Measurements from ENCODE around the gene GRB10.
"Not testable (repeated sequence)": the region's sequence is repeated elsewhere in the genome, so short reads cannot be mapped to it uniquely, and the experiment has no call there.

Gene GRB10

GRCh38 chr7:50774319-50774718 lies 8.4 kb downstream of the GRB10 start:
- DNase-seq = no peak

DNA sequence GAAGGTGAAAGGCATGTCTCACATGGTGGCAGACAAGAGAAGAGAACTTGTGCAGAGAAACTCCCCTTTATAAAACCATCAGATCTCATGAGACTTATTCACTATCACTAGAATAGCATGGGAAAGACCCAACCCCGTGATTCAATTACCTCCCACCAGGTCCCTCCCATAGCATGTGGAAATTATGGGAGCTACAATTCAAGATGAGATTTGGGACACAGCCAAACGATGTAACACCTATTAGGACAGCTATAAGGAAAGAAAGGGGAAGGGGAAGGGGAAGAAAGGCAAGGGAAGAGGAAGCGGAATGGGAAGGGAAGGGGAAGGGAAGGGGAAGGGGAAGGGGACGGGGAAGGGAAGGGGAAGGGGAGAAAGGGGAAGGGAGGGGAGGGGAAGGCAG lies 9.6 kb downstream of the GRB10 start:
- DNase-seq = not testable (repeated sequence)

DNA sequence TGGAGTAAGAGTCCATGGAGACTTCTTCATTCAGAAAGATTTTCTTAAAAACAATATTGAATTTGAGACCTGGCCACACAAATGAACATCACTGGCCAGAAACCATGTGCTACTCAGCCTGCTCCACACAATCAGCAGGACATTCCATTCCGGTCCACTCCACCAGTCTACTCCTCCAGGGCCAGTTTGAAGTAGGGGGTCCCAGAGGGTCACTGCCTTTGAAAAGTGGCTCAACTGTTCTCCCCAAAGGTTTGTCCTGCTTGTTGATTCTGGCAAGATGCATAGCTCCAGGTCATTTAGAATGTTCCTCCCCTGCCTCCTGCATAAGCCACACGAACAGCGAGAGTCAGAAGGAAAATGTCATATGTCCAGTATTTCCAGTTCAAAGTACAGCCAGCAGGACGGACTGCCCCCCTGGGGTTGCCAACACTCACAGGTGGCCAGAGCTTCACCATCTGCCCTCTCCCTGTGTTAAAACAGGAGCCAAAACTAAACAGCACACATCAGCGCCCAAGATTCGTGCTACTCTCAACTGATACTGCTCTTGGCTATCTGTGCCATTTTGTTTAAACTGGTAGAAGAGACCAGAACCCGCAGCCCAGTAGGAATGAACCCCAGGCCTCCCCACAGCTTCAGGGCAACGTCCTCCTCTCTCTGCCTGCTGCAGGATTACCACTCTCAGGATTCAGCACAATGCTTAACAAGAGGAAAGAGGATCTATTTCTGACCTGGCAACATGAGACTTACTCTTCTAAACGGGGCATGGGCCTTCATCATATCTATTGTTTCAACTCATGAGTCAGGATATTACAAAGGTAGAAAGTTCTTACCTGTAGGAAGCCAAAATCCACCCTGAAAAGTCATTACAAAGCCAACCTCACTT lies 11.3 kb downstream of the GRB10 start:
- DNase-seq = no peak

DNA sequence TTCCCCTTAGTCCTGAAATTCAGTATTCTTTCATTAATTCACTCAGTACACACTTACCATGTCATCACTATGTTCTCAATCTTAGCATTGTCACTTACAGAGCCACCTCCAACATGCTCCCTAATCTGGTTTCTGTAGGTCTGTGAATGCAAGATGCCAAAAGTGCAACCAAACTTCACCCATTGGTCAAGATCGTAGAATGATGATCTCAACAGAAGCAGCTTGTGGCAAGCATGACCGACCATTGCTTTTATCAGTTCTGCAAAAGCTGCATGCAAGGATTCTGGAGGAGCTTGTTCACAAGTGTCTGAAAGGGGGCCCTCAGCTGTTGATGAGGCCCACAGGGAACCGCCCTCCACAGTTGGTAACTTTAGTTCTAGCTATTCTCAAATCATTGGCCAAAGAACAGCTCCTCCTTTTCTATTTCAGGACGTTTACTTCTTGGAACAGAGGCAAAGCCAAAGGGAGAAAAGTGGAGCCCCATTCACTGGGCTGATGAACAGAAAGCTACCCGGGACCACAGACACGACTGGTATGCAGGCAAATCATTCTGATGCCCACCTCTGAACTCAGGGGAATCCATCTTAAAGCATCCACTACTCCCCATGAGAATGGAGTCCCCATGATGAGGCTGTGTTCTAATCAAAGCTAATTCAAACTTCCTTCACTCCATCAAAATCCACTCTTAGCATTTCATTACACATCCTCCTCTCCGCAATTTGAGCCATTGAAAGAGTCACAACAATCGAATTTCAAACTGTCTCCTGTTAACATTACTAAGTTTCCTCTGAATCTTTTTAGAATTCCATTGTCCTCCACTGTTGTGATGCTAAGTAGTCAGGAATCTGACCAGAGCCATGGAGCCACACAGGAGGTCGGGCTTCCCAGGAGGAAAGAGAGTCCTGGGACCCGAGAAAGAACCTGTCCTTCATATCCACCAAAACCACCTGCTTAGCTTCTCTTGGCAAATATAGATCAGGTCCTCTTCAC lies 13.9 kb downstream of the GRB10 start:
- no peak for DNase-seq

- no peak for DNase-seq
These were observed 15.9 kb downstream of the GRB10 start for GRCh38 chr7:50766849-50767207.

DNA sequence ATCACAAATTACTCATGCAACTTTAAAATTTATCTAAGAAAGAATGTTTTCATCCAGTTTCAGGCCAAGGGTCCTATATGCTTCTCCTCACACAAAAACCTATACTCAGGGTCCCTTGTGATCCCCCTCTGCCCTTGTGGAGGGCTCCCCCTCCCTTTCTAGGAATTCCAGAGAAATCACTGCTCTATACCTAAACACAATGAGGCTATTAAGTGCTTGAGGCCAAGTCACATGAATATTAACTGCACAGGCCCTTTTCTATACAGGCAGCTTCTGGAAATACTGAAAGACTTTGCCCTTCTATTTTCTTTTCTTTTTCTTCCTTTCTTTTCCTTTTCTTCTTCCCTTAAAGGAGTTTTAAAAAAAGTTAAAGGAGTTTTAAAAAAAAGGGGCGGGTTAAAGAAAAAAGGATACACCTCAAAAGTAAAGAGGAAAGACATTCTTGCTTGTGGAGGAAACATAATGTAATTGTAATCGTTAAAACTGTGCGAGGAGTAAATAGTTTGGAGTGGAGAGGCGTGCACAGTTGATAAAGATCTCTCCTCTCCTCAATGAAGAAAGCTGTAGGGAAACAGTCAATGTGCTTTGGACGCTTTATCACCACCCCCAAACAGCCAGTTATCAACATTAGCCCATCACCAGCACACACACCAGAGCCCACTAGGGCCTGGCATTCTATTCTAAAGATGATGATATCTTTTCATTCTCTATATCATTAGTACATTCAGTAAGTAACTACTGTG lies 16.4 kb downstream of the GRB10 start:
- DNase-seq = no peak

DNA sequence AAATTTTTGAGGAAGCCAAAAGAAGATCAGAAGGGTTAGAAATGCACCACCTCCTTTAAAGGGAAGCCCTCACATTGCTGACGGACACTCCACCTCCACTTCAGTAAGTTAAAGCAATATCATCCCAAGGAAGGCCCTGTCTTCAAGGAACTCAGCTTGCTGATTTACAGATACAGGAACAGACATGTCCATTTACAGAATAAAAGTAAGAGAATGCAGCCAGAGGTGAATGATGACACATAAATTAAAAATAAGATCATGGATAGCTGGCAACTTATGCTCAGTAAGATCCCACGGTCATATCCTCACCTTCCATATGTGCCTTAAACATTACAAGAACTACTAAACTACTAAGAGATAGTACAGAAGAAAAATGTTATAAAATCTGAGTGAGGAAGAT lies 20.4 kb downstream of the GRB10 start:
- no peak for DNase-seq

DNA sequence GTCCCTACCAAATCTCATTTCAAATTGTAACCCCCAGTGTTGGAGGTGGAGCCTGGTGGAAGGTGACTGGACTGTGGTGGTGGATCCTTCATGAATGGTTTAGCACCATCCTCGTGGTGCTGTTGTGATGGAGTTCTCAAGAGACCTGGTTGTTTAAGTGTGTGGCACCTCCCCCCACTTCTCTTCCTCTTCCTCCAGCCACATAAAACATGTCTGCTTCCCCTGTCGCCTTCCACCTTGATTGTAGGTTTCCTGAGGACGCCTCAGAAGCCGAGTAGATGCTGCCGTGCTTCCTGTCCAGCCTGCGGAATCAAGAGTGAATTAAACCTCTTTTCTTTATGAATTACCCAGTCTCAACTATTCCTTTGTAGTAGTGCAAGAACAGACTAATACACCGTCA lies 21.0 kb downstream of the GRB10 start:
- no peak for DNase-seq

DNA sequence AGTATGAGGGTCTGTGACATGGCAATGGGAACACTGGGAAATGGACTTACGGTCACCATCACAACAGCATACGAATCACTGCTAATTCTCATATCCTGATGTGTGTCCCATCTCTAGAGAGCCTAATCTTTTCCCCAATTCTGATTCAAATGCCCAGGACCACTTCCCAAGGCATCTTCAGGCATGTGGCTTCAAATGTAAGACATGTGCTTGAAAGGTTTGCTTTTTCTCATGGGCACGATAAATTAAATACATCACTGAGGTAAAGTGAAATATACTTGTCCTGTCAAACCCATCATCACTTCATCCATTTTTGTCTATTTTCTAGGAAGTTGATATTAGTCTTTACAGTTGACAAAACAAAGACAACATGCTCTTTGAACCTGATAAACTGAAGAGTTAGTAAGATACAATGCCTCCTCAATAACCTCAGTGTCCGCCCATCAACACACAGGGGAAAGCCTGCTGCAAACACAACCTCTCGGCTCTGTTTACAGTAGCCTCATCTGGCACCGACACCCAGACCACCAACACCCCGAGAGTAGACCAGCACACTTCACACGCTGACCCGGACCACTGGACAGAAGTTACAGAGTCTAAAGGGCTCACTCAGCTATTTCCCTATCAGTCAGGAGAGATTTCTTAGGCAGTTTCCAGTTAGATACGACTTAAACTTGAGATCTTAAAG lies 24.8 kb downstream of the GRB10 start:
- DNase-seq = no peak

DNA sequence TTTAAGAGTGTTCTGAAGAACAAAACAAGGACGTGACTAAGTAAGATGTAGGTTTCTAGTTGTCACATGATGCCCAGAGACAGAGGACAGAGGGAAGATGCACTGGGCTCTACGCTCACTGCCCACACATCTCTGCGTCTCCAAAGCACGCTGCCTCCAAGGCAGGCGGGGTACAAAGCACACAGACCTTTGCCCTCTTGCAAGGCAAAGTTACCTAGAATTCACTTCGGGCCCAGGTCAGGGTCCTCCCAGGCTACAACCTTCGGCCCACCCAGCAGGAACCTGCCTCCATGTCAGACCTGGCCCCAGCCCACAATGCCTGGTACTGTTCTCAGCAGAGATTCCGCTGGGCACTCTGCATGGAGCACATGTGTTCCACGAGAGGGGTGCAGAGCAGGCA lies 26.5 kb downstream of the GRB10 start:
- DNase-seq = no peak

DNA sequence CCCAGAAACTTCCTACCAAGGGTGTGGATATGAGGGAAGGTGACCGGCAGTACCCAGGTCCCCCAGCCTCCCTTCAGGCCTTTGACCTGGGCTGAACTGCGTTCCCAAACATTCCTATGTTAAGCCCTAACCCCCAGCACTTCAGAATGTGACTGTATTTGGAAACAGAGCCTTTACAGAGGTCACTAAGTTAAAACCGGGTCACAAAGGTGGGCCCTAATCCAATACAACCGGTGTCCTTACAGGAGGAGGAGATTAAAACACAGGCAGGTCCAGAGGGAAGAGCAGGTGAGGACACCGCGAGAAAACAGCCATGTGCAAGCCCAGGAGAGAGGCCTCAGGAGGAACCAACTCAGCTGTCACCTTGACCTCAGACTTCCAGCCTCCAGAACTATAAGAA lies 28.0 kb downstream of the GRB10 start:
- DNase-seq = no peak

- DNase-seq = no peak
These were observed 28.5 kb downstream of the GRB10 start for GRCh38 chr7:50754241-50754640.

DNA sequence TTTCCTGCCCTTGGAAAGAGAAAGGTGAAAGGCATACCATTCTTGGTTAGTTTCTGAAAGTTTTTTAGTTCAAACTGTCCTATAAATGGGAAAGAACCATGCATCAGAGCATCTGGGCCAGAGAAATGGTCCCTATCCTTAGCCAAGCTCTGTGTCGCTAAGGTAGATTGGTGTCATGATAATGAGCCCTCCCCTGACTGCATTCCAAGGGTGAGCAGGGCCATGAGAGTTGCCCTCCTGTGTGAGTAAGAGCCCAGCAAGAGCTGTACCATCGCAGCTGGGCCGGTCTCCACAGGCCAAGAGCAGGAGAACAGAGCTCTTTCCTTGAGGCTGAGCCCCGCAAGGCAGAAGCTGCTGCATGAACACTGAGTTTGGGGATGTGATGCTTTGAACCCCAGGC lies 30.3 kb downstream of the GRB10 start:
- no peak for DNase-seq

DNA sequence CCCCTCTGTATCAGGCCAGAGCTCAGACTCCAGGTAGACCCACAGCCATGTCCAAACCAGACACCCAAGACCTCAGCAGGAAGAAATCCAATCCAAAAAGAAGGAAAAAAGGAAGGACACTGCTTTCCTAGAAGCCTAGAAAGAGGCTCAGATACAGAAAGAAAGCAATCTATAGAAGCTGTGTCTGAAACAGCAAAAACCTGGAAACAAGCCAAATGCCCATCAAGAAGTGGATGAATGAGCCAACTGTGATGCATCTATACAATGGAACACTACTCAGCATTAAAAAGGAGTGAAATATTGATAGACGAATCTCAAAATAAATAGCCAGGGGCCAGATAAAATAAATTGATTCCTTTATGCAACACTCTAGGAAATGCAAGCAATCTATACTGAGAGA lies 31.6 kb downstream of the GRB10 start:
- no peak for DNase-seq

GRCh38 chr7:50749896-50750295 lies 32.8 kb downstream of the GRB10 start:
- no peak for DNase-seq

- no peak for DNase-seq
These were observed 34.2 kb downstream of the GRB10 start for GRCh38 chr7:50748472-50748871.

DNA sequence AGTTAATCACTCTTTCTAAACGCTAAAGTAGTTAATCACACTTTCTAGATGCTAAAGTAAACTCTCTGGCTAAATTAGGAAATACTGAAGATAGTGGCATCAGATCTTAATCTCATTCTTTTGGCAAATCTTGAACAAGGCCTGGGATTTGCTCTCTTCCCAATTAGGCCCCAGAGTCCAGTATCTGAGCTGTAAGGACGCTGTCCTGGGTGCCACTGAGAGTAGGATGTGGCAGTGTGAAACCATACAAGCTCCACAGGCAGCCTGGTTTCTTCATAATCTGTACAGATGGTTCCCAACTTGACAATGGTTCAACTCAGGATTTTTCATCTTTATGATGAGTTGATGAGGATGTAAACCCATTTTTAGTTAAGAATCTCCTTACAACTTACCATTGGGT lies 36.9 kb downstream of the GRB10 start:
- DNase-seq = no peak

DNA sequence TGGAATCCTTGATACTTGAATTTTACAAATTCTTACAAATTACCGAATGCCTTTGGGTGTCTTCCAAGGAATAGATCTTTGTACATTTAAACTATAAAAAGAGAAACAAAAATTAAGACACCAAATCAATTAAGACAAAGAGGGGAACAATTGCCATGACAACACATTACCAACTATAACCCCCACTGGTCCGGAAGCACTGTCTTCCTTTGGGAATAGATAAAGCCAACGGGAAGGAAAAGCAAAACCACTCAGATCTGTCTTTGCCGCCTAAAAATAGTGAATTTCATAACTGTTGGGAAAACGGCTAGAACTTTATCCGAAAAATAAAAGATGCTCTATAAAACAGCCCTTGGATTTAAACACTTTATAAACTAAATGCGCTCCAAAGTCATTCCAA lies 37.4 kb downstream of the GRB10 start:
- no peak for DNase-seq

- DNase-seq = no peak
These were observed 38.8 kb downstream of the GRB10 start for GRCh38 chr7:50743893-50744292.

- DNase-seq = no peak
These were observed 39.7 kb downstream of the GRB10 start for GRCh38 chr7:50743016-50743415.

DNA sequence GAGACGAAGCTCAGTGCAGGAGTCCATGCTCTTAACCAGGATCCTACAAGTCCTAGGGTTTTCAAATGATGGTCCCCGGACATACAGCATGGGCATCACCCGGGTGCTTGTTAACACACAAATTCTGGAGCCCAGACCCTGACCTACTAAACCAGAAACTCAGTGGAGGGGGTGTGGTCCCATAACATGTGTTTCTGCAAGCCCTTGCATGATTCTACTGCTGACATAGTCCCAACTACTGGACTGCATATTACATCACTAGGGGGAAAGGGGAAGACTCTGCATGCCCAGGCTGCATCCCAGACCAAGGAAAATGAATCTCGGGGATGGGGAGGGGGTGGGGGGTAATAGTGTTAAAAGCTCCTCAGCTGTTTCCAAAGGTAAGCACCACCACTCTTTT lies 40.3 kb downstream of the GRB10 start:
- no peak for DNase-seq

DNA sequence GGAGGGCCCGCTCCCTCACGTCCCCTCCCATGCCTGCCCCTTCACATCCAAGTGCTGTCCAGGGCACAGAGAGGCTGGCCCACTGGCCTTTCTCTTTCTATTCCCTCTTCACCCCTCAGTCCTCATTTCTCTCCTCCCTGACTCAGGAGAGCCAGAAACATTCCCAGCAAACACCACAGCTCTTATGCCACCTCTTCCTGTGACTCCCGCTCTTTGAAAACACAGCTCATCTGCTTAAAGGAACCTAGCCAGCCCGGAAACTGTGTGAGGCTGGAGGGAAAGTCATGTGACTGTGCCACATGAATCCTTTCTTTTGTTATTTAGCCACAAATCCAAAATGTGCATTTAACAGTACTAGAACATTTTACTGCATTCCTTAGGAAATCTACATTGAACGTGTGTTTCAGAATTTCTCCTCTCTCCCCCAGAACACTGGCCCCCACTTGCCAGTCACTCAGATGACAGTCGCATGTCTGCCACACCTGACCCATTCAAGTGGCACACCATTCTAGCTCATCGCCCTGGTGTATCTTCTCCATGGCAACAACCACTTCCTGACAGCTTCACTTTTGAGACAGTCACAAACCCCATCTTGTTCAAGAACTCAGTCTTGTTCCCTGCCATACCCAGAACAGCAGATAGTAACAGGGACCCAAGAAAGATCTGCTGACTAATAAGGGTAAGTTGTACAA lies 42.8 kb downstream of the GRB10 start:
- DNase-seq = peak; percentile 60
